ENCODE results near the gene GNL1. TPM values are rescaled to one million over a fixed set of nuclear protein-coding genes. Genes with fewer than 3 reads are reported as not detected.
"Not testable (repeated sequence)": the region's sequence is repeated elsewhere in the genome, so short reads cannot be mapped to it uniquely, and the experiment has no call there.

Gene GNL1
- 10 to 100 TPM; 32.6 to 38.6 (median 35.0) TPM for polyA plus RNA-seq

- H3K27ac Mint-ChIP-seq = peak within 1 kb of the TSS; percentile 98 to 100 (median 99)
Measured at GRCh38 chr6:30556066-30556905, at the start of gene GNL1. Gene GNL1, minus strand, starts transcription at chr6:30556489. Its CDS starts 286 bp downstream, at chr6:30556203.

GRCh38 chr6:30603961-30604360, 47.7 kb upstream of the GNL1 start:
- peaks cover 30 to 62% (median 41%) of the 10 kb centered on the region in 3 donors for H3K36me3 Mint-ChIP-seq

More at GRCh38 chr6:30556066-30556905, at the start of gene GNL1:
- H3K4me3 Mint-ChIP-seq = peak within 1 kb of the TSS; percentile 96 to 100 (median 99)
- H3K36me3 Mint-ChIP-seq = peaks cover 7 to 26% (median 14%) of the 10 kb centered on the region in 3 donors
- H3K27me3 Mint-ChIP-seq (ENCODE audit: low read depth in 3 of 3) = peaks cover 16 to 22% (median 17%) of the 10 kb centered on the region in 3 donors
- H3K9me3 Mint-ChIP-seq = peaks cover 0 to 2% (median 0%) of the 10 kb centered on the region in 6 donors
- H3K4me1 Mint-ChIP-seq = peaks cover 31 to 40% of the 10 kb centered on the region in 2 donors
- DNase-seq = peak; percentile 97

GRCh38 chr6:30601815-30602641, 45.7 kb upstream of the GNL1 start:
- H3K36me3 Mint-ChIP-seq = peaks cover 25 to 54% (median 31%) of the 10 kb centered on the region in 3 donors
- peaks cover 2 to 4% (median 2%) of the 10 kb centered on the region in 3 donors for H3K27me3 Mint-ChIP-seq (ENCODE audit: low read depth in 3 of 3)
- no peaks in the 10 kb centered on the region for H3K9me3 Mint-ChIP-seq
- H3K4me3 Mint-ChIP-seq = peak overlapping the region in 3 of 5 donors; percentile 27 to 72 (median 39)
- H3K27ac Mint-ChIP-seq = peak overlapping the region; percentile 60 to 95 (median 88)
- no peak for DNase-seq
- H3K4me1 Mint-ChIP-seq = peaks cover 29 to 50% of the 10 kb centered on the region in 2 donors

More at GRCh38 chr6:30603961-30604360, 47.7 kb upstream of the GNL1 start:
- no peak overlapping the region for H3K4me3 Mint-ChIP-seq
- H3K27me3 Mint-ChIP-seq (ENCODE audit: low read depth in 3 of 3) = peaks cover 2 to 4% (median 2%) of the 10 kb centered on the region in 3 donors
- H3K9me3 Mint-ChIP-seq = no peaks in the 10 kb centered on the region
- no peak for DNase-seq
- peaks cover 31 to 56% of the 10 kb centered on the region in 2 donors for H3K4me1 Mint-ChIP-seq
- peak overlapping the region in 4 of 6 donors; percentile 49 to 92 (median 60) for H3K27ac Mint-ChIP-seq

- DNase-seq = peak; percentile 45 to 73 (median 53)
- Mint-ChIP-seq H3K4me1 (peaks cover 27 to 51% of the 10 kb centered on the region in 2 donors), H3K9me3 (no peaks in the 10 kb centered on the region), H3K27me3 (ENCODE audit: low read depth in 3 of 3) (peaks cover 2 to 4% (median 2%) of the 10 kb centered on the region in 3 donors), H3K36me3 (peaks cover 25 to 50% (median 27%) of the 10 kb centered on the region in 3 donors), H3K4me3 (peak overlapping the region; percentile 27 to 72 (median 47)), H3K27ac (peak overlapping the region; percentile 60 to 95 (median 88))
Measured at GRCh38 chr6:30601436-30601814, 45.1 kb upstream of the GNL1 start.

- H3K9me3 Mint-ChIP-seq = no peaks in the 10 kb centered on the region
- H3K27ac Mint-ChIP-seq = peak overlapping the region; percentile 49 to 92 (median 73)
- H3K4me1 Mint-ChIP-seq = peaks cover 27 to 49% of the 10 kb centered on the region in 2 donors
- H3K36me3 Mint-ChIP-seq = peaks cover 18 to 42% (median 20%) of the 10 kb centered on the region in 3 donors
- peak overlapping the region in 1 of 5 donors; percentile 72 for H3K4me3 Mint-ChIP-seq
- H3K27me3 Mint-ChIP-seq (ENCODE audit: low read depth in 3 of 3) = peaks cover 2% of the 10 kb centered on the region in 3 donors
- DNase-seq = no peak
Measured at GRCh38 chr6:30600451-30600961, 44.2 kb upstream of the GNL1 start.

- H3K9me3 Mint-ChIP-seq = no peaks in the 10 kb centered on the region
- no peak for DNase-seq
- H3K27me3 Mint-ChIP-seq (ENCODE audit: low read depth in 3 of 3) = peaks cover under 1 to 2% (median 2%) of the 10 kb centered on the region in 3 donors
- H3K4me1 Mint-ChIP-seq = peaks cover 27 to 52% of the 10 kb centered on the region in 2 donors
- H3K4me3 Mint-ChIP-seq = no peak overlapping the region
- peak overlapping the region; percentile 60 to 92 (median 83) for H3K27ac Mint-ChIP-seq
- H3K36me3 Mint-ChIP-seq = peaks cover 18 to 37% (median 20%) of the 10 kb centered on the region in 3 donors
Measured at GRCh38 chr6:30599625-30600324, 43.5 kb upstream of the GNL1 start.

- no peak overlapping the region for H3K4me3 Mint-ChIP-seq
- H3K36me3 Mint-ChIP-seq = peaks cover 15 to 30% (median 16%) of the 10 kb centered on the region in 3 donors
- no peak for DNase-seq
- H3K27me3 Mint-ChIP-seq (ENCODE audit: low read depth in 3 of 3) = peaks cover 0 to 3% (median 0%) of the 10 kb centered on the region in 3 donors
- H3K27ac Mint-ChIP-seq = peak overlapping the region in 2 of 6 donors; percentile 88 to 91
- peaks cover 27 to 52% of the 10 kb centered on the region in 2 donors for H3K4me1 Mint-ChIP-seq
- H3K9me3 Mint-ChIP-seq = no peaks in the 10 kb centered on the region
Measured at GRCh38 chr6:30598912-30599624, 42.8 kb upstream of the GNL1 start.

- not testable (repeated sequence) for H3K27me3 Mint-ChIP-seq (ENCODE audit: low read depth in 3 of 3); H3K4me3 Mint-ChIP-seq; H3K9me3 Mint-ChIP-seq
- Mint-ChIP-seq H3K36me3 (peaks cover 2 to 18% (median 3%) of the 10 kb centered on the region in 3 donors), H3K27ac (peak overlapping the region; percentile 68 to 88 (median 85)), H3K4me1 (peaks cover 21 to 41% of the 10 kb centered on the region in 2 donors)
- peak; percentile 72 to 75 (median 72) for DNase-seq
Measured at GRCh38 chr6:30597315-30598144, 41.2 kb upstream of the GNL1 start.

GRCh38 chr6:30592287-30592686, 36.0 kb upstream of the GNL1 start:
- H3K9me3 Mint-ChIP-seq = no peaks in the 10 kb centered on the region
- DNase-seq = no peak
- peaks cover 0 to 6% (median under 1%) of the 10 kb centered on the region in 3 donors for H3K27me3 Mint-ChIP-seq (ENCODE audit: low read depth in 3 of 3)
- H3K4me3 Mint-ChIP-seq = no peak overlapping the region
- peaks cover 10 to 44% (median 25%) of the 10 kb centered on the region in 3 donors for H3K36me3 Mint-ChIP-seq
- peak overlapping the region in 4 of 6 donors; percentile 24 to 73 (median 39) for H3K27ac Mint-ChIP-seq
- peaks cover 3 to 23% of the 10 kb centered on the region in 2 donors for H3K4me1 Mint-ChIP-seq

GRCh38 chr6:30591008-30591407, 34.7 kb upstream of the GNL1 start:
- DNase-seq = no peak
- Mint-ChIP-seq H3K27me3 (ENCODE audit: low read depth in 3 of 3) (peaks cover 0 to 6% (median 1%) of the 10 kb centered on the region in 3 donors), H3K27ac (peak overlapping the region in 3 of 6 donors; percentile 30 to 72 (median 55)), H3K4me1 (peaks cover 0 to 18% of the 10 kb centered on the region in 2 donors), H3K36me3 (peaks cover 10 to 53% (median 31%) of the 10 kb centered on the region in 3 donors), H3K9me3 (no peaks in the 10 kb centered on the region), H3K4me3 (no peak overlapping the region)

- Mint-ChIP-seq H3K36me3 (peaks cover 10 to 56% (median 31%) of the 10 kb centered on the region in 3 donors), H3K9me3 (no peaks in the 10 kb centered on the region), H3K4me1 (peaks cover 0 to 16% of the 10 kb centered on the region in 2 donors), H3K27me3 (ENCODE audit: low read depth in 3 of 3) (peaks cover 0 to 6% (median 1%) of the 10 kb centered on the region in 3 donors), H3K27ac (peak overlapping the region in 4 of 6 donors; percentile 30 to 72 (median 55)), H3K4me3 (no peak overlapping the region)
- no peak for DNase-seq
Measured at GRCh38 chr6:30590509-30590908, 34.2 kb upstream of the GNL1 start.

All from immature natural killer cell (primary cell).